RCC 7860 (cell line): ENCODE data around the gene NOVA1.

ENCODE experiments used
- DNase-seq: peaks from one replicate; pipeline ENCODE4 v3.0.0-alpha.2; 2015; ENCODE audit warnings: low spot score
- FAIRE-seq: peaks from 2 replicates; lab custom pipeline; 2012; peaks lifted over from hg19 to GRCh38; lab: Jason Lieb, UNC

Gene NOVA1

GRCh38 chr14:26463136-26463535 is 134.7 kb downstream of the NOVA1 start:
- no peak for FAIRE-seq

GRCh38 chr14:26454105-26454504 is 143.7 kb downstream of the NOVA1 start:
- no peak for DNase-seq
- FAIRE-seq = no peak

More at GRCh38 chr14:26463136-26463535, 134.7 kb downstream of the NOVA1 start:
- no peak for DNase-seq

DNA sequence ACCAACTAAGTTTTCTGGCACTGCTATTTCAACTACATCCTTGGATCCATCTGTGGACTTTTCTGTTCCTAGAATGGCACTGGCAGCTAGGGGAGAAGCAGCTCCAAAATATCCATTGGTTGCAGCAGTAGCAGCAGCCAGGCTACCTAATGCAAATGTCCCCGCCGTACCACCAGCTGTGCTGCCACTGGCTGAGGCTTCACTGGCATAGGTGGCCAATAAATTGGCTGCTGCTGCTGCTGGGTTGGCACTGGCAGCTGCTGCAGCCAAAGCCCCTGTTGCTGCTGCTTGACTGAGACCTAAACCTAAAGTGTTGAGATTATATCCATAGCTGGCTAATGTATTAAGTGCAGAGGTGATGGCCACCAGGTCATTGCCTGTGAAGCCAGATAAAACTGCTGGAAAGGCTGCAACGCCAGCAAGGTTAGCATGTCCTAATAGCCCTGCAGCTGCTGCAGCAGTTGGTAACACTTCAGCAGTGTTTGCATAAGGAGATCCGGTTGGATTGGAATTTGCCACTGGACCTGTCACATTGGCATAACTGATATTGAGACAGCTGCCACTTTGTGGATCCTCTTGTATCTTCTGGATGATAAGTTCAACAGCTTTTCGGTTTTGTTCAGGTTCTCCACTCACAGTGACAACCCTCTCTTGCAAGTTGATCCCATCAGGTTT is 149.5 kb downstream of the NOVA1 start:
- DNase-seq (no peak), FAIRE-seq (no peak)

DNA sequence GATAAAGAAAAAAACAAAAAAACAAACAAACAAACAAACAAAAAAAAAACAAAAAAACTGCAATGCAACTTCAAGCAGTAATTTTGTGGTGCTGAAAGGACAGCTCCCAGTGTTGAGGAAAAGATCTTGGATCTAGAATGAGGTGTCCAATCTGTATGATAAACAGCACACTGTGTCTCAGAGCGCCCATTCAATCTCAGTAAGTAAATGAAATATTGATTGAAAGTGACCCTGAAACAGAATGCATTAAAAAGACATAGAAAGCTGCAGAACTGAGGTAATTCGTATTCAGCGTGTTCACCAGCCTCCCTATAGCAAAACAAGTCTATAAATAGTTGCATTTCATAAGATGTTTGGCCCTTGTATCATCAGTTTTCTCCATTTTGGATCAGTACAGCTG is 153.0 kb downstream of the NOVA1 start:
- FAIRE-seq = no peak

DNA sequence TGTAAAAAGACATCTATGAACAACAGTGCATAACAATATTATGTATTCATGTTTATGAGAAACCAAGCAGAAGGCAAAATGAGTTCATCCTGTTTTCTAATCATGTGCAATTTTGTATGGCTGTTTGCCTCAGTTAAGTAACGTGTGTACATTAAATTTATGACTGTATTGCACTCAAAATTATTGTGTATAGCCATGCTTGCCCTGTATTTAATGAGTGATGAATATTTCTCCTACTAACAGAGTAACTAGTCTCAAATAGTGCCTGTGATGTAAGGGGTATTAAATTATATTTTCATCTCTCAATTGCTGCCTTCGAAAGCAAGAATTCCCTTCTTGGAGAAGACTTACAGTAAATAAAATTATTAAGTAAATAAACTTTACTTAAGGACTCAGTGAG is 154.2 kb downstream of the NOVA1 start:
- no peak for DNase-seq
- FAIRE-seq = no peak

More for the DNA sequence above, 153.0 kb downstream of the NOVA1 start:
- DNase-seq = no peak

DNA sequence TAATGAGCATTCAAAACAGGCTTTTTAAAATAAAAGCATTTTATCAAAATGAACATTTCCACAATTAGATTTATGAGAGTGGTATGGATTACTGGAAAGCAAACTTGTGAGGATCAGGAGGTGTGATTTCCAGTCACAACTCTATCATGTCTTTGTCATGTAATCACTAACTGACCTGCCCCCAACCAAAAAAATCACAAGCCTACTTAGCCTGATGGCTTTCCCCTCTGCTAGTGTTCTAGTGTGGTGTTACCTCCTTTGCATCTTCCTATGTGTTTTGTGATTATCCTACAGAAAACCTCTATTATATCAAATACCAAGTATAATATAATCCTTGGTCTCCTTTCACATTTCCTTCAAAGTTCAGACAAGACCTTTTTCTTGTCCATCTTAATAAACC is 168.6 kb downstream of the NOVA1 start:
- FAIRE-seq (no peak), DNase-seq (no peak)

DNA sequence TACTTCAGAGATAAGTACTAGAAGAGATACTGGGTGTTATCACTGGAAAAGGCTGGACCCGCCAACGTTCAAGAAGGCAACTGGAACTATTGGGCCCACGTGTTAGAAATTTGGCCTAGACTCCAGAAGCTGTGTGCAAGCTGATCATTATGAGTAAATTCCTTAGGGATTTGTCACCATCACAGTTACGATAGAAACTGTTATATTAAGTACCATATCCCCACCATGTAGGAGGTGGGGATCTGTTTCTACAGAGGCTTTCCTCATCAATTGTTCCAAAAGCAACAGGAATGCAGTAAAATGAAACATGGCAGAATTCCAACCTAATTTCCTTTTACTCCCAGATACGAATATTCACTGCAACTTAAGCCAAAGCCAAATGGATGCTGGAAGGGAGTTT is 170.7 kb downstream of the NOVA1 start:
- DNase-seq (no peak), FAIRE-seq (no peak)

- no peak for DNase-seq
- FAIRE-seq = no peak
Observed at GRCh38 chr14:26424537-26424936, 173.3 kb downstream of the NOVA1 start.

DNA sequence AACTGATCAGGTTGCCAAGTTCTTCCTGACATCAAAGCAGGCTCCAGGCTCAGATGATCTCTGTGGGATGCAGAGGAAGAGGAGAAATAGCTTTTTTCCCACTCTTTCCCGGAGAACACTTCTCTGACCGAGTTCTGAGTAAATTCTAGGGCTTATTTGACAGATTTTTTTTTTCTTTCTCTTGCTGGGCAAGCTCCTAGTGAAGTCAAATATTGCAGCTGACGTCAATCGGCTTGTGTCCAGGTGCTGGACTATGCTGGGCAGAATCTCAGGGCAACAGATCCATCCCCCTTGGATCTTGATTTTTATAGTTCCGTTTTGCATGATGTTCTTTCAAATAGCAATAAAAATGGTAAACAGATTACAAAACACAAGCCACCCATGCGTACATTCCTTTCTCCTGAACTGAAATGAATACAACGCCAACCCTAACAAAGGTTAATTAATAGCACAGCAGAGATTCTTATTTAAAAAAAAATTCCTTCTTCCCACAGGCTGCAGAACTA is 182.2 kb downstream of the NOVA1 start:
- FAIRE-seq = no peak
- DNase-seq = no peak

GRCh38 chr14:26414926-26415325 is 182.9 kb downstream of the NOVA1 start:
- FAIRE-seq = no peak
- no peak for DNase-seq

- no peak for DNase-seq
- FAIRE-seq = no peak
Observed at GRCh38 chr14:26414103-26414502, 183.7 kb downstream of the NOVA1 start.

GRCh38 chr14:26412421-26412820 is 185.4 kb downstream of the NOVA1 start:
- DNase-seq (no peak), FAIRE-seq (no peak)

DNA sequence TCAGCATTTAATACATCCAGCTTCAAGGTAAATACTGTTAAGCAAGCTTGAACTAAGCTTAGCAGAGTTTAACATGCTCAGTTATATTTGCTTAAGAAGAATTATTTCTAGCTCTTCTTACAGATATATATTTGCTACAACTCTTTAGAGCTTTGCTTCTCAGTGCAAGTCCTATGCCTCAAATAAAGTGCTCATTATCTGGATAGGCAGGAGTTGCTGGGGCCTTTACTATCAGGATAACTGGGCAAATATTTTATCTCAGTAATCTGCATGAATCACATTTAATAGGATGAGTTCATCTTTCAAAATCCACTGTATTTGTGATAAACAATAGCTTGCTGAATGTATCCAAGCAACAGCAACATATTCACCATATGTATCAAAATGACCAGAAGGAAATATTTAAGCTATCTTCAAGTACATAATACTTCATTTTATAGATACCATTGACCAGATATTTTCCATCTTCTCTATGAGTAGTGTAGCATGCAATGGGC is 187.6 kb downstream of the NOVA1 start:
- FAIRE-seq = no peak
- DNase-seq = no peak

GRCh38 chr14:26404927-26405326 is 192.9 kb downstream of the NOVA1 start:
- FAIRE-seq = no peak
- no peak for DNase-seq

DNA sequence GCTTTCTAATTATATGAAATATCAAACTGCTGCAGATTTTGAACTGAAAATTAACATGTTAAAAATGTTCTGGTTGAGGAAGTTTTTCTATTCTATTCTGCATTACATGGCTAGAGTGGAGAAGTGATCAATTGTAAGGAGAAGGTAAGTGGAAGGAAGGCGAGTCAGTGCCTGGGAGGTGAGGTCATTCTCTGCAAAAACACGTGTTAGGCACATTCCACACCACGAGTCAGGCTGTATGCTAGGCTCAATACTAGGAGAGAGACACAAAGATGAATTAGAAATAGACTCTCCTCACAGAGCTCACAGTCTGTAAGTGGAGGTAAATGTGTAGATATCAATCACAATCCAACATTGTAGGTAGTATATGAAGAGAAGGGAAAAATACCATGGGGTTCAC is 194.1 kb downstream of the NOVA1 start:
- DNase-seq (no peak), FAIRE-seq (no peak)

DNA sequence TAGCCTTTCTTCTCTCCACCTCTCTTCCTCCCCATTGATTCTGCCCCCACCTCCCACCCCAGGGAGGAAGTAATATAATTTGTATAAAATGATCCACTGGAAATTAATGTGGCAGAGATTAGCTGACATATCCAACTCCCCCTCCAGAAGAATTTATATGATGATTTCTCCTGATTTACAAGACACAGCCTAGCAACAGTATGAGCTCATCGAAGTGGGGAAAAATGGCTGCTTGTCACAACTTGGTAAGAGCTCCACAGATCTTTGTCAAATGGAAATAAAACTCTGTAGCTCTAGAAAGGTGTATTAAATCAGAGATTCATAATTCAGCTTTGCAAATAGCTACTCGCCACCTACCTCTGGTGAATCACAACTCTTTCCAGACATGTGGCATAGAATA is 195.7 kb downstream of the NOVA1 start:
- DNase-seq (no peak), FAIRE-seq (no peak)

DNA sequence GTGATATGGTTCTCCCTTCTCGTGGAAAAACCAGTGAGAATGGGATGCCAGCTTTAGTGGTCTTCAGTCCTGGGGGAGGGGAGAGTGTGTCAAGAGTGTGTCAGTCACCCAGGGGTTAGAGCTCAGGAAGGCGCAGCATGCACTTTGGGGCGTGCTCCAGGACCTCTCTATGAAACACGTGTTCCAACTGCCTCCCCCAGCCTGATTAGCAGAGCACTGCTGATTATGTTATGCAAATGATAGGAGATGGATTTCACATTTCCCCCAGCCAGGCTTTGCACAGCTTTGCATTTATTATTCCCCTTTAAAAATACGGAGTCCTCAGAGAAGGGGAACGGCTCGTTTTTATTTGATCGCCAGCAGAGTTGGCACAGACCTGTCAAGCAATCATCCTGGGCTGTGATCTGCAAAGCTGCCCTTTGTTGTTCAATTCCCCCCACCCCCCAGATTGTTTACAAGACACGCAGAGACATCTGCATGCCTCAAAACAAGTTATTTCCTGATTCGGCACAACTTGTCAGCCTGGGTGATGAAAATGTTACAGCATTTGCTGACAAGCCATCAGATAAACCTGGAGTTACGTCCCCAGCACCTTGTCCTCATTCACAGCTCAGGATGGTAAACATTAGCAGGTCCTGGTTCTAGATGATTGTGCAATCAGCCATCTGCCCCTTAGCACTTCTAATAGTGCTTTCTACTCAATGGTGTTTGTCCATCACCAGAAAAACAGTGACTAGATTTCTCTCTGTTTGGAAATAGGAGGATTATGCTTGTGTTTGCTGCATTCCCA is 196.5 kb downstream of the NOVA1 start:
- FAIRE-seq (no peak), DNase-seq (no peak)

DNA sequence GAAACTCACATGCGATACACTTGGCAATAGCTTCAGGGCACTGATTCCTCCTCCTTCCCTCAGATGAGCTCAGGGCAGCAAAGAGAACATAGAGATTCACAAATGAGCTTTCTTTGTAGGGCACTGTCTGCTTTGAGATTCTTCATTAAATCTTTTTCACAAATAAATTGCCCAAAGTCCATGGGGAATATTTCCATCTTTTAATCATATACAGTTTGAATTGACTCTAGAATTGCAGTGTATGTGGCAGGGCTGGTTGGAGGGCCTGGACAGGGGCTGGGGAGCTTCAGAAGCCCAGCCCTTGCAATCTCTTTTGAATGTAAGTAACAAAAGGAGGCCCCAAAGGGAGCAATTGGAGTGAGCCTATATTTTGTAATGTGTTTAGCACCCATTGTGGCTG is 197.5 kb downstream of the NOVA1 start:
- no peak for DNase-seq
- FAIRE-seq = no peak

DNA sequence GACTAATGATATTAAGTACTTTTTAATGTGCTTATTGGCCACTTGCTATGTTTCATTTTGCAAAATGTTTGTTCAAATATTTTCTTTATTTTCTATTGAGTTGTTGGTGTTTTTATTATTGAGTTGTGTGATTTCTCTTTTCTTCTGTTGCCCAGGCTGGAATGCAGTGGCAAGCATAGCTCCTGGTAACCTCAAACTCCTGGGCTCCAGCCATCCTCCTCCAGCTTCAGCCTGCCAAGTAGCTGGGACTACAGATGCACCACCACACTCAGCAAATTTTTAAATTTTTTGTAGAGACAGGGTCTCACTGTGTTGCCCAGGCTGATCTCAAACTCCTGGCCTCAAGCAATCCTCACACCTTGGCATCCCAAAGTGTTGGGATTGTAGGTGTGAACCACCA is 199.2 kb downstream of the NOVA1 start:
- no peak for FAIRE-seq
- DNase-seq = no peak
